Vagina (tissue), 2 donors: ENCODE data around the gene ST6GALNAC4.

ENCODE experiments used
- POLR2A ChIP-seq, 2 donors: fragments of 450-650 bp; IDR thresholded peaks; one replicate each; pipeline ENCODE4 v1.6.1; 2017; ENCODE audit warnings: antibody characterized with exemption in 2 of 2, mild to moderate bottlenecking in 2 of 2, moderate library complexity in 2 of 2
- POLR2AphosphoS5 ChIP-seq, 2 donors: sonication (generic); formaldehyde crosslinking; IDR thresholded peaks; one replicate each; pipeline ENCODE4 v1.9.0; 2017; ENCODE audit warnings: antibody characterized with exemption in 2 of 2, mild to moderate bottlenecking in 2 of 2, low read depth in 1 of 2; ENCODE audit not compliant: insufficient read depth in 1 of 2
- TF ChIP-seq, protein P1 (sequence below), 3 experiments: fragments of 450-650 bp in 2 of 3; fragments of 200-600 bp in 1 of 3; sonication (generic) in 1 of 3; IDR thresholded peaks; one replicate each; pipeline ENCODE4 v1.5.1; 2017 to 2019; ENCODE audit warnings: antibody characterized with exemption in 3 of 3, mild to moderate bottlenecking in 2 of 3, moderate library complexity in 2 of 3

DNA sequence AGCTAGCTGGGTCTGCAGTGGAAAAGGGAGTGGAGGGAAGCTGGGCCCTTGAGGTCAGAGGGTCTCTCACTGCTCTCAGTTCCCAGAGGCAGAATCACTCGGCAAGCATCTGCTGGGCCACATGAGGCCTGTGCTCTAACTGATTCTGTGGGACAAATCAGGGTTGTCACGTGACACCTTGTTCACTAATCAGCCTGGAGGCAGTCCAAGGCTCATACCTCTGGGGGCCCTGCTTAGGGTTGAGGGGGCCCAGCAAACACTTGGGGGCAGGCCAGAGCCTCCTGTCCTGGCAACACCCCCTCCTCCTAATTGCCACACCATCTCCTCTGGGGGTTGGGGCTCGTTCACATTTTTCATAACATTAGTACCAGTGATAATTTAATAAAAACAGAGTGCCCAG is 29.9 kb upstream of the ST6GALNAC4 start:
- TF ChIP-seq POLR2AphosphoS5 (IDR thresholded peaks at IDR 0.05; ENCODE audit: insufficient read depth in 1 of 2, low read depth in 1 of 2) (no peak), POLR2A (IDR thresholded peaks at IDR 0.05) (no peak)
- TF ChIP-seq, protein P1, sequence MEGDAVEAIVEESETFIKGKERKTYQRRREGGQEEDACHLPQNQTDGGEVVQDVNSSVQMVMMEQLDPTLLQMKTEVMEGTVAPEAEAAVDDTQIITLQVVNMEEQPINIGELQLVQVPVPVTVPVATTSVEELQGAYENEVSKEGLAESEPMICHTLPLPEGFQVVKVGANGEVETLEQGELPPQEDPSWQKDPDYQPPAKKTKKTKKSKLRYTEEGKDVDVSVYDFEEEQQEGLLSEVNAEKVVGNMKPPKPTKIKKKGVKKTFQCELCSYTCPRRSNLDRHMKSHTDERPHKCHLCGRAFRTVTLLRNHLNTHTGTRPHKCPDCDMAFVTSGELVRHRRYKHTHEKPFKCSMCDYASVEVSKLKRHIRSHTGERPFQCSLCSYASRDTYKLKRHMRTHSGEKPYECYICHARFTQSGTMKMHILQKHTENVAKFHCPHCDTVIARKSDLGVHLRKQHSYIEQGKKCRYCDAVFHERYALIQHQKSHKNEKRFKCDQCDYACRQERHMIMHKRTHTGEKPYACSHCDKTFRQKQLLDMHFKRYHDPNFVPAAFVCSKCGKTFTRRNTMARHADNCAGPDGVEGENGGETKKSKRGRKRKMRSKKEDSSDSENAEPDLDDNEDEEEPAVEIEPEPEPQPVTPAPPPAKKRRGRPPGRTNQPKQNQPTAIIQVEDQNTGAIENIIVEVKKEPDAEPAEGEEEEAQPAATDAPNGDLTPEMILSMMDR (IDR thresholded peaks at IDR 0.05) = no peak
